Activated CD4-positive, alpha-beta T cell treated with anti-CD3 and anti-CD28 coated beads, Interleukin-2, Interleukin-6, amounts not matched to agents 100 ng/mL and 50 ng/mL, durations not matched to agents 16 hours and 8 hours (primary cell): Measurements from ENCODE around the gene KLKB1.

Source experiments
- DNase-seq: peaks from one replicate; pipeline ENCODE4 v3.0.0-alpha.2; 2020

The KLKB1 gene

GRCh38 chr4:186227221-186227620, at the start of gene KLKB1:
Gene KLKB1 (plus strand): TSS chr4:186227507. CDS start chr4:186228196, 689 bp downstream.
- DNase-seq = no peak

GRCh38 chr4:186188107-186188506, 39.2 kb upstream of the KLKB1 start:
- no peak for DNase-seq

- DNase-seq = no peak
Observed at GRCh38 chr4:186189656-186190055, 37.7 kb upstream of the KLKB1 start.

GRCh38 chr4:186190581-186191199, 36.6 kb upstream of the KLKB1 start:
- DNase-seq = peak; percentile 48

GRCh38 chr4:186191200-186192065, 35.9 kb upstream of the KLKB1 start, which contains the start of gene CYP4V2:
Gene CYP4V2 (plus strand): TSS chr4:186191567. CDS start chr4:186191824, 257 bp downstream.
- DNase-seq = peak; percentile 94

GRCh38 chr4:186192066-186192612, 35.2 kb upstream of the KLKB1 start:
- DNase-seq = peak; percentile 39

- no peak for DNase-seq
Observed at GRCh38 chr4:186193851-186194250, 33.5 kb upstream of the KLKB1 start.

- DNase-seq = no peak
Observed at GRCh38 chr4:186196063-186196462, 31.2 kb upstream of the KLKB1 start.

- no peak for DNase-seq
Observed at GRCh38 chr4:186200516-186200915, 26.8 kb upstream of the KLKB1 start.

GRCh38 chr4:186201010-186201409, 26.3 kb upstream of the KLKB1 start:
- no peak for DNase-seq

GRCh38 chr4:186201535-186202230, 25.6 kb upstream of the KLKB1 start:
- peak; percentile 70 for DNase-seq

- no peak for DNase-seq
Observed at GRCh38 chr4:186202490-186203140, 24.7 kb upstream of the KLKB1 start.

GRCh38 chr4:186203406-186203805, 23.9 kb upstream of the KLKB1 start:
- DNase-seq = peak; percentile 11

- peak; percentile 71 for DNase-seq
Observed at GRCh38 chr4:186204103-186204559, 23.2 kb upstream of the KLKB1 start.

GRCh38 chr4:186204686-186205085, 22.6 kb upstream of the KLKB1 start:
- no peak for DNase-seq

- DNase-seq = no peak
Observed at GRCh38 chr4:186205156-186205555, 22.2 kb upstream of the KLKB1 start.

GRCh38 chr4:186216465-186217024, 10.8 kb upstream of the KLKB1 start:
- DNase-seq = no peak

GRCh38 chr4:186217733-186218293, 9.5 kb upstream of the KLKB1 start:
- no peak for DNase-seq

- DNase-seq = no peak
Observed at GRCh38 chr4:186221624-186222023, 5.7 kb upstream of the KLKB1 start.

GRCh38 chr4:186225848-186226247, 1.5 kb upstream of the KLKB1 start:
- no peak for DNase-seq

GRCh38 chr4:186226521-186227189, 652 bp upstream of the KLKB1 start:
- DNase-seq = no peak
